Testis (tissue), 3 donors: ENCODE results near the gene CRIP3. TPM values are rescaled to one million over a fixed set of nuclear protein-coding genes. Genes with fewer than 3 reads are reported as not detected.

Experiments
- DNase-seq: peaks from one replicate; pipeline ENCODE4 v3.0.0-alpha.2; 2019
- H3K27ac ChIP-seq, 2 donors: fragments of 200-600 bp; sonication (generic); one replicate each; pipeline ENCODE4 v1.5.1; 2019
- H3K27me3 ChIP-seq: fragments of 200-600 bp; sonication (generic); one replicate; pipeline ENCODE4 v1.5.1; 2019
- H3K36me3 ChIP-seq: fragments of 200-600 bp; sonication (generic); one replicate; pipeline ENCODE4 v1.5.1; 2017; ENCODE audit warnings: low read depth; ENCODE audit errors: missing control alignments
- H3K4me1 ChIP-seq: fragments of 200-600 bp; sonication (generic); one replicate; pipeline ENCODE4 v1.5.1; 2019
- H3K4me3 ChIP-seq, 2 donors: fragments of 200-600 bp; sonication (generic); one replicate each; pipeline ENCODE4 v1.5.1; 2017 to 2019
- H3K9me3 ChIP-seq: fragments of 200-600 bp; sonication (generic); one replicate; pipeline ENCODE4 v1.5.1; 2017
- POLR2A ChIP-seq: fragments of 450-650 bp; IDR thresholded peaks from one replicate; pipeline ENCODE4 v1.6.1; 2017; ENCODE audit warnings: antibody characterized with exemption, mild to moderate bottlenecking, moderate library complexity
- WGBS, 2 donors: methylation state at CpG; one replicate each; pipeline ENCODE4 v1.1.5; 2018; 5-methylcytosine and 5-hydroxymethylcytosine counted together
- intact Hi-C: fragments of 100-400 bp; cut with DNase I; formaldehyde crosslinking; loops from one replicate; pipeline ENCODE4 v1.15.1; 2023; ENCODE audit warnings: low total_unique reads
- polyA plus RNA-seq: library from polyadenylated mRNA; stranded (reverse); fragments of 350-450 nt; fragmentation: Illumina TruSeq; extraction: RNeasy Lipid Tissue Mini Kit (QIAGEN cat#74804); gene quantifications from one replicate; pipeline ENCODE4 v1.2.3, GENCODE V29; 2014; ENCODE audit warnings: low read depth, low replicate concordance; ENCODE audit not compliant: insufficient read depth
- total RNA-seq, 2 donors: library from RNA; depleted of rRNA; stranded (reverse); fragments of >200 nt; gene quantifications; one replicate each; pipeline ENCODE4 v1.2.3, GENCODE V29; 2016
- TF ChIP-seq, protein P1 (sequence below), 3 experiments: fragments of 450-650 bp in 2 of 3; fragments of 200-600 bp in 1 of 3; sonication (generic) in 1 of 3; IDR thresholded peaks; one replicate each; pipeline ENCODE4 v1.5.1; 2016 to 2019; ENCODE audit warnings: antibody characterized with exemption in 3 of 3, mild to moderate bottlenecking in 2 of 3, moderate library complexity in 1 of 3

Gene CRIP3
- total and polyA plus RNA-seq, 3 donors from 2014 or later: 13.4 to 34.3 (median 33.4) TPM

- Histone ChIP-seq H3K36me3 (no peaks in the 10 kb centered on the region), H3K27me3 (no peaks in the 10 kb centered on the region), H3K4me3 (no peak within 1 kb of the TSS), H3K9me3 (no peaks in the 10 kb centered on the region), H3K4me1 (no peaks in the 10 kb centered on the region), H3K27ac (no peak within 1 kb of the TSS)
- intact Hi-C loops: no loop called here
- TF ChIP-seq, protein P1, sequence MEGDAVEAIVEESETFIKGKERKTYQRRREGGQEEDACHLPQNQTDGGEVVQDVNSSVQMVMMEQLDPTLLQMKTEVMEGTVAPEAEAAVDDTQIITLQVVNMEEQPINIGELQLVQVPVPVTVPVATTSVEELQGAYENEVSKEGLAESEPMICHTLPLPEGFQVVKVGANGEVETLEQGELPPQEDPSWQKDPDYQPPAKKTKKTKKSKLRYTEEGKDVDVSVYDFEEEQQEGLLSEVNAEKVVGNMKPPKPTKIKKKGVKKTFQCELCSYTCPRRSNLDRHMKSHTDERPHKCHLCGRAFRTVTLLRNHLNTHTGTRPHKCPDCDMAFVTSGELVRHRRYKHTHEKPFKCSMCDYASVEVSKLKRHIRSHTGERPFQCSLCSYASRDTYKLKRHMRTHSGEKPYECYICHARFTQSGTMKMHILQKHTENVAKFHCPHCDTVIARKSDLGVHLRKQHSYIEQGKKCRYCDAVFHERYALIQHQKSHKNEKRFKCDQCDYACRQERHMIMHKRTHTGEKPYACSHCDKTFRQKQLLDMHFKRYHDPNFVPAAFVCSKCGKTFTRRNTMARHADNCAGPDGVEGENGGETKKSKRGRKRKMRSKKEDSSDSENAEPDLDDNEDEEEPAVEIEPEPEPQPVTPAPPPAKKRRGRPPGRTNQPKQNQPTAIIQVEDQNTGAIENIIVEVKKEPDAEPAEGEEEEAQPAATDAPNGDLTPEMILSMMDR (IDR thresholded peaks at IDR 0.05): no peak
- TF ChIP-seq POLR2A: no peak
- WGBS, 2 donors: 56 to 78% methylated on average over 3 to 10 of the region's 10 CpGs
- peak; percentile 57 for DNase-seq
Measured at GRCh38 chr6:43297644-43298564, 10.7 kb downstream of the CRIP3 start, which contains the start of gene SLC22A7. Gene SLC22A7, plus strand, starts transcription at chr6:43298260. Its CDS starts 99 bp downstream, at chr6:43298359.

GRCh38 chr6:43296780-43297497, 11.7 kb downstream of the CRIP3 start:
- no peak overlapping the region for H3K4me3 ChIP-seq
- no peaks in the 10 kb centered on the region for H3K27me3 ChIP-seq
- DNase-seq: no peak
- WGBS, 2 donors: 93 to 95% methylated on average over 5 of the region's 5 CpGs
- intact Hi-C loops: no loop called here
- H3K36me3 ChIP-seq: no peaks in the 10 kb centered on the region
- H3K4me1 ChIP-seq: no peaks in the 10 kb centered on the region
- TF ChIP-seq, protein P1 (IDR thresholded peaks at IDR 0.05): no peak
- TF ChIP-seq POLR2A: no peak
- H3K9me3 ChIP-seq: no peaks in the 10 kb centered on the region
- no peak overlapping the region for H3K27ac ChIP-seq

GRCh38 chr6:43295456-43295855, 13.2 kb downstream of the CRIP3 start:
- TF ChIP-seq, protein P1 (IDR thresholded peaks at IDR 0.05): no peak
- no peak for TF ChIP-seq POLR2A
- 96 to 97% methylated on average over 3 of the region's 3 CpGs for WGBS, 2 donors

GRCh38 chr6:43294536-43294935, 14.1 kb downstream of the CRIP3 start:
- H3K36me3 ChIP-seq: no peaks in the 10 kb centered on the region
- intact Hi-C loops: no loop called here
- TF ChIP-seq, protein P1 (IDR thresholded peaks at IDR 0.05): no peak
- no peak for TF ChIP-seq POLR2A
- no peaks in the 10 kb centered on the region for H3K4me1 ChIP-seq
- DNase-seq: no peak
- H3K4me3 ChIP-seq: no peak overlapping the region
- no peak overlapping the region for H3K27ac ChIP-seq
- H3K27me3 ChIP-seq: no peaks in the 10 kb centered on the region
- H3K9me3 ChIP-seq: no peaks in the 10 kb centered on the region
- WGBS, 2 donors: 87 to 92% methylated on average over 3 of the region's 3 CpGs

More at GRCh38 chr6:43295456-43295855, 13.2 kb downstream of the CRIP3 start:
- intact Hi-C loops: no loop called here
- Histone ChIP-seq H3K36me3 (no peaks in the 10 kb centered on the region), H3K9me3 (no peaks in the 10 kb centered on the region), H3K27ac (no peak overlapping the region), H3K27me3 (no peaks in the 10 kb centered on the region), H3K4me1 (no peaks in the 10 kb centered on the region), H3K4me3 (no peak overlapping the region)
- DNase-seq: no peak
